ENCODE measurements around the gene SPEF2. TPM values are rescaled to one million over a fixed set of nuclear protein-coding genes. Genes with fewer than 3 reads are reported as not detected.
"Not testable (repeated sequence)": the region's sequence is repeated elsewhere in the genome, so short reads cannot be mapped to it uniquely, and the experiment has no call there.

SPEF2 gene
- total RNA-seq, 2 experiments from 2014 or later = 10.8 to 13.1 TPM

GRCh38 chr5:35835796-35836742, 218.4 kb downstream of the SPEF2 start:
- CTCF ChIA-PET = no interaction called here
- POLR2A ChIA-PET = interaction anchor here (0.7 to 3.7 kb wide), 10 partner anchors 14 to 68 kb away, joined by 3 to 64 read pairs (median 16); partner anchors contain the start of gene IL7R
- Mint-ChIP-seq H3K4me3 (peak overlapping the region; percentile 56), H3K9me3 (peaks cover 2% of the 10 kb centered on the region), H3K27ac (peak overlapping the region; percentile 87), H3K4me1 (peaks cover 79% of the 10 kb centered on the region), H3K27me3 (no peaks in the 10 kb centered on the region), H3K36me3 (ENCODE audit: low read depth) (peaks cover 9% of the 10 kb centered on the region)
- no peak for DNase-seq

- Mint-ChIP-seq H3K27me3 (no peaks in the 10 kb centered on the region), H3K4me1 (peaks cover 57% of the 10 kb centered on the region), H3K9me3 (peaks cover 9% of the 10 kb centered on the region), H3K27ac (peak overlapping the region; percentile 19), H3K36me3 (ENCODE audit: low read depth) (peaks cover 17% of the 10 kb centered on the region), H3K4me3 (no peak overlapping the region)
- DNase-seq = no peak
- ChIA-PET POLR2A (interaction anchor here (1.6 to 3.0 kb wide), 4 partner anchors 12 to 19 kb away, joined by 6 to 23 read pairs (median 10); partner anchors contain the start of gene IL7R), CTCF (interaction anchor here (0.9 kb wide), 1 partner anchor 94 kb away, joined by 3 read pairs; no protein-coding TSS in a partner anchor)
Measured at GRCh38 chr5:35838370-35839042, 220.8 kb downstream of the SPEF2 start.

GRCh38 chr5:35842856-35843255, 225.2 kb downstream of the SPEF2 start:
- no peaks in the 10 kb centered on the region for H3K27me3 Mint-ChIP-seq
- POLR2A ChIA-PET = no interaction called here

GRCh38 chr5:35845508-35845907, 227.8 kb downstream of the SPEF2 start:
- POLR2A ChIA-PET, H3K27ac Mint-ChIP-seq, DNase-seq, H3K4me1 Mint-ChIP-seq, H3K27me3 Mint-ChIP-seq, H3K4me3 Mint-ChIP-seq: not testable (repeated sequence)
- CTCF ChIA-PET = interaction anchor here (0.7 kb wide), 1 partner anchor 700 kb away, joined by 3 read pairs; no protein-coding TSS in a partner anchor
- H3K9me3 Mint-ChIP-seq = peaks cover 51% of the 10 kb centered on the region
- H3K36me3 Mint-ChIP-seq (ENCODE audit: low read depth) = peaks cover 57% of the 10 kb centered on the region

More at GRCh38 chr5:35842856-35843255, 225.2 kb downstream of the SPEF2 start:
- H3K4me1 Mint-ChIP-seq = peaks cover 18% of the 10 kb centered on the region
- DNase-seq = no peak
- CTCF ChIA-PET = no interaction called here
- H3K4me3 Mint-ChIP-seq = no peak overlapping the region
- H3K27ac Mint-ChIP-seq = no peak overlapping the region
- peaks cover 52% of the 10 kb centered on the region for H3K36me3 Mint-ChIP-seq (ENCODE audit: low read depth)
- peaks cover 46% of the 10 kb centered on the region for H3K9me3 Mint-ChIP-seq

GRCh38 chr5:35847491-35847890, 229.8 kb downstream of the SPEF2 start:
- no peaks in the 10 kb centered on the region for H3K27me3 Mint-ChIP-seq
- POLR2A ChIA-PET = no interaction called here
- DNase-seq = no peak
- CTCF ChIA-PET = no interaction called here
- H3K36me3 Mint-ChIP-seq (ENCODE audit: low read depth) = peaks cover 53% of the 10 kb centered on the region
- no peak overlapping the region for H3K4me3 Mint-ChIP-seq
- H3K4me1 Mint-ChIP-seq = peaks cover 25% of the 10 kb centered on the region
- no peak overlapping the region for H3K27ac Mint-ChIP-seq
- H3K9me3 Mint-ChIP-seq = peaks cover 49% of the 10 kb centered on the region

GRCh38 chr5:35847961-35848360, 230.3 kb downstream of the SPEF2 start:
- POLR2A ChIA-PET = interaction anchor here (16.3 kb wide), 1 partner anchor 22 kb away, joined by 422 read pairs; no protein-coding TSS in a partner anchor
- no peak overlapping the region for H3K27ac Mint-ChIP-seq

GRCh38 chr5:35849860-35850259, 232.2 kb downstream of the SPEF2 start:
- ChIA-PET POLR2A (interaction anchor here (0.8 to 16.3 kb wide), 3 partner anchors 24 to 69 kb away, joined by 3 to 422 read pairs (median 4); no protein-coding TSS in a partner anchor), CTCF (no interaction called here)
- H3K4me3 Mint-ChIP-seq = no peak overlapping the region
- H3K36me3 Mint-ChIP-seq (ENCODE audit: low read depth) = peaks cover 44% of the 10 kb centered on the region
- peaks cover 35% of the 10 kb centered on the region for H3K9me3 Mint-ChIP-seq
- H3K4me1 Mint-ChIP-seq = peaks cover 48% of the 10 kb centered on the region
- DNase-seq = no peak
- H3K27ac Mint-ChIP-seq = no peak overlapping the region
- H3K27me3 Mint-ChIP-seq = no peaks in the 10 kb centered on the region

More at GRCh38 chr5:35847961-35848360, 230.3 kb downstream of the SPEF2 start:
- peaks cover 53% of the 10 kb centered on the region for H3K36me3 Mint-ChIP-seq (ENCODE audit: low read depth)
- DNase-seq = no peak
- peaks cover 29% of the 10 kb centered on the region for H3K4me1 Mint-ChIP-seq
- CTCF ChIA-PET = no interaction called here
- no peaks in the 10 kb centered on the region for H3K27me3 Mint-ChIP-seq
- H3K9me3 Mint-ChIP-seq = peaks cover 46% of the 10 kb centered on the region
- H3K4me3 Mint-ChIP-seq = no peak overlapping the region

GRCh38 chr5:35850967-35851680, 233.5 kb downstream of the SPEF2 start:
- peak overlapping the region; percentile 27 for H3K27ac Mint-ChIP-seq
- no peak for DNase-seq
- ChIA-PET CTCF (interaction anchor here (0.5 to 1.2 kb wide), 3 partner anchors 12 to 78 kb away, joined by 3 to 4 read pairs (median 3); no protein-coding TSS in a partner anchor), POLR2A (interaction anchor here (1.1 to 16.3 kb wide), 9 partner anchors 11 to 178 kb away, joined by 3 to 422 read pairs (median 5); no protein-coding TSS in a partner anchor)
- H3K36me3 Mint-ChIP-seq (ENCODE audit: low read depth) = peaks cover 32% of the 10 kb centered on the region
- no peaks in the 10 kb centered on the region for H3K27me3 Mint-ChIP-seq
- peak overlapping the region; percentile 1 for H3K4me3 Mint-ChIP-seq
- peaks cover 24% of the 10 kb centered on the region for H3K9me3 Mint-ChIP-seq
- H3K4me1 Mint-ChIP-seq = peaks cover 61% of the 10 kb centered on the region

GRCh38 chr5:35852084-35852734, 234.5 kb downstream of the SPEF2 start:
- CTCF ChIA-PET = interaction anchor here (1.2 to 1.3 kb wide), 2 partner anchors 11 to 71 kb away, joined by 3 read pairs; no protein-coding TSS in a partner anchor
- H3K9me3 Mint-ChIP-seq = peaks cover 13% of the 10 kb centered on the region
- peak overlapping the region; percentile 79 for H3K4me3 Mint-ChIP-seq
- H3K36me3 Mint-ChIP-seq (ENCODE audit: low read depth) = peaks cover 25% of the 10 kb centered on the region
- peaks cover 71% of the 10 kb centered on the region for H3K4me1 Mint-ChIP-seq
- no peaks in the 10 kb centered on the region for H3K27me3 Mint-ChIP-seq
- DNase-seq = peak; percentile 35
- H3K27ac Mint-ChIP-seq = peak overlapping the region; percentile 98
- POLR2A ChIA-PET = interaction anchor here (0.8 to 16.3 kb wide), 10 partner anchors 12 to 179 kb away, joined by 3 to 422 read pairs (median 9); no protein-coding TSS in a partner anchor

- peak overlapping the region; percentile 98 for H3K27ac Mint-ChIP-seq
- DNase-seq = no peak
- ChIA-PET POLR2A (interaction anchor here (0.8 to 16.3 kb wide), 10 partner anchors 12 to 72 kb away, joined by 3 to 422 read pairs (median 10); no protein-coding TSS in a partner anchor), CTCF (interaction anchor here (1.3 kb wide), 1 partner anchor 71 kb away, joined by 3 read pairs; no protein-coding TSS in a partner anchor)
- peaks cover 7% of the 10 kb centered on the region for H3K9me3 Mint-ChIP-seq
- no peaks in the 10 kb centered on the region for H3K27me3 Mint-ChIP-seq
- peak overlapping the region; percentile 79 for H3K4me3 Mint-ChIP-seq
- H3K4me1 Mint-ChIP-seq = peaks cover 74% of the 10 kb centered on the region
- H3K36me3 Mint-ChIP-seq (ENCODE audit: low read depth) = peaks cover 25% of the 10 kb centered on the region
Measured at GRCh38 chr5:35852773-35853172, 235.1 kb downstream of the SPEF2 start.

- peaks cover 21% of the 10 kb centered on the region for H3K36me3 Mint-ChIP-seq (ENCODE audit: low read depth)
- peak; percentile 77 for DNase-seq
- CTCF ChIA-PET = interaction anchor here (0.7 to 7.8 kb wide), 3 partner anchors 43 to 377 kb away, joined by 3 to 87 read pairs (median 3); no protein-coding TSS in a partner anchor
- H3K27ac Mint-ChIP-seq = peak overlapping the region; percentile 98
- peaks cover 3% of the 10 kb centered on the region for H3K9me3 Mint-ChIP-seq
- POLR2A ChIA-PET = interaction anchor here (0.7 to 16.3 kb wide), 18 partner anchors 9 to 181 kb away, joined by 3 to 422 read pairs (median 10); no protein-coding TSS in a partner anchor
- H3K4me3 Mint-ChIP-seq = peak overlapping the region; percentile 79
- H3K27me3 Mint-ChIP-seq = no peaks in the 10 kb centered on the region
- peaks cover 75% of the 10 kb centered on the region for H3K4me1 Mint-ChIP-seq
Measured at GRCh38 chr5:35853631-35854030, 236.0 kb downstream of the SPEF2 start.
